GOT3 (cell line): Measurements from ENCODE around the gene PPP1R10.
A peak's percentile ranks its signal among the peaks of the same experiment; 100 is the strongest.
"Not testable (repeated sequence)": the region's sequence is repeated elsewhere in the genome, so short reads cannot be mapped to it uniquely, and the experiment has no call there.

Experiments
- DNase-seq: peaks from one replicate; lab custom pipeline; 2025; ENCODE audit warnings: mixed read lengths; lab: John Stamatoyannopoulos, UW

The PPP1R10 gene

GRCh38 chr6:30616811-30617564 is at the start of gene PPP1R10:
PPP1R10 (minus strand) TSS chr6:30617243; CDS start chr6:30609944, 7,299 bp downstream.
- DNase-seq: peak; percentile 99

DNA sequence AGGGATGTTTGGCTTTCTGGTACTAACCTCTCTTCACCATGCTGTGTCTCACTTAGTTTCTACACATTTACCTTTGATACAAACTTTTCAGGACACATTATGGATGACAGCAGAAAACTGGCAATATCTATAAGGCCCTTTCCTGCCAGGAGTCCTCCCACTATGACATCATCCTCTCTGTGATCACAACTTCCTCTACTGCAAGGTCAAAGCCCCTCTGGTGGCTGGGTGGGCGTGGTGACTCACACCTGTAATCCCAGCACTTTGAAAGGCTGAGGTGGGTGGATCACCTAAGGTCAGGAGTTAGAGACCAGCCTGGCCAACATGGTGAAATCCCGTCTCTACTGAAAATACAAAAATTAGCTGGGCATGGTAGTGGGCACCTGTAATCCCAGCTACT is 49.3 kb upstream of the PPP1R10 start:
- DNase-seq: not testable (repeated sequence)

GRCh38 chr6:30664994-30665767 is 48.1 kb upstream of the PPP1R10 start:
- no peak for DNase-seq

- not testable (repeated sequence) for DNase-seq
Measured at GRCh38 chr6:30657922-30658321, 40.9 kb upstream of the PPP1R10 start.

- DNase-seq: no peak
Measured at GRCh38 chr6:30657454-30657853, 40.4 kb upstream of the PPP1R10 start.

DNA sequence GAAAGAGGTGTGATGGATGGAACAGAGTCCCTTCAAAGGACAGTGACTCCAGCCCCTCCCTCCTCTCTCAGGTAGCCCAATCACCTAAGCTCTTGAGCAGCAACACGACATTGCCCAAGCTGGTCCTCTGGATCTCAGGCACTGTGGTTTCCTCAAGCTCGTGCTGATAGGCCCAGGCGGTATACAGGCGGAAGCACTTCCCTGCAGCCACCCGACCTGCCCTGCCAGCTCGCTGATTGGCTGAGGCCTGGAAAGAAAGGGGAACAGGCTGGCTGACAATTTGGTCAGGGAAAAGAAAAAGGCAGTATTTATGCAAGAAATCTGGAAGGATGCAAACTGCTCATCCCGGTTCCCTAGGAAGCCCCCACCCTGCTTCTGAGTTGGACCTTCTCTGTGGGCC is 39.5 kb upstream of the PPP1R10 start:
- no peak for DNase-seq

DNA sequence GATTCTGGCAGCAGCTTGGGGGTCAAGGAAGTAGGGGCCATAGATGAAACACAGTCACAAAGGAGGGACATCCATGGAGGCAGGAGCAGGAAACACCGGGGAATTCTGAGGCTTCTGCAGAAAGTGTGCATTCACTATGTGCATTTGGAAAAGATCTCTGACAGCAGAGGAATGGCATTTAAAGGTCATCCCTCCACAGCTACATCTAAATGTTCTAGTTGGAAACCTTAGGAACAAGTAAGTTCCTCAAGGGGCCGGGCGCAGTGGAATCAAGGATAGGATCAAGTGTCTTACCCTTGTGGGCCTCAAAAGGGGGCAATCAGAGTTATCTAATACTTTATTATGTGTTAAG is 38.7 kb upstream of the PPP1R10 start:
- no peak for DNase-seq

DNA sequence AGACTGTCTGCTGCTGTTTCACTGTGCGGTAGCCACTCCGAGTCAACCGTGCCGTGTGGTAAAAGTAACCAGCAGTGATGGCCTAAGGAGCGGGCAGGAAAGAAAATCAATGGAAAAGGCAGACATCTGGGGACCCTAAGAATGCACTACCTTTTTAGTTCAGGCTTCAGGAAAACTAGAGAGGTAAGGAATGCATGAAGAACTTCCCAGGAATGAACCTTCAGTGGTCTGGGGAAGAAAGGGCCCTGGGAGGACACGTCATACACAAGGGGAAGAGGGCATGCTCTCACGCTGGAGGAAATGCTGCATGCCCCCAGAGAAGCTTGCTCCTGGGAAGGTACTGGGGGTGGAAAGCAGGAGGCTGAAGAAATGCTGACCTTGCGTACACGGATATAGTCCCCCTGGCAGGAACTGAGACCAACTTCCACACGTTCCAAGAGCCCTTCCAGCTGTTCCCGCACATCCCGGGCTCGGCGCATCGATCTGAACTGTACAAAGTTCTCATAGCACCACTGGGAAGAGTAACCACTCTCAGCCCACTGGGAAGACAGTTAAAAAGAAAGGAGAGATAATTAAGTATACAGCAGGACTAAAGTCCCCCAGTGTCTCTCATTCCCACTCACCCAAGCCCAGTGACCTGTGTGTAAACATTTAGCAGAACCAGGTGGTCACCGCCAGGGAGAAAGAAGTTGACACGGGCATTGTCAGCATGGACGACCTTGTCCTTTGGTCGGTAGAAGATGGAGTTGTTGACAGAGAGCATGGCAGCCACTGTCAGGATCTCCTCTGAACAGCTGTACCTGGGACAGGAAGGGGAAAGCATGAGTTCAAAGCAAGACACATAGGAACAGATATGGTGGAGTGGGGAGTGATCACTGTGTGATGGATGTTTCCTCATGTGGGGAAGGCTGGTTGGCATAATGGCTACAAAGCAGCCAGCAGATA is 38.0 kb upstream of the PPP1R10 start:
- no peak for DNase-seq

DNA sequence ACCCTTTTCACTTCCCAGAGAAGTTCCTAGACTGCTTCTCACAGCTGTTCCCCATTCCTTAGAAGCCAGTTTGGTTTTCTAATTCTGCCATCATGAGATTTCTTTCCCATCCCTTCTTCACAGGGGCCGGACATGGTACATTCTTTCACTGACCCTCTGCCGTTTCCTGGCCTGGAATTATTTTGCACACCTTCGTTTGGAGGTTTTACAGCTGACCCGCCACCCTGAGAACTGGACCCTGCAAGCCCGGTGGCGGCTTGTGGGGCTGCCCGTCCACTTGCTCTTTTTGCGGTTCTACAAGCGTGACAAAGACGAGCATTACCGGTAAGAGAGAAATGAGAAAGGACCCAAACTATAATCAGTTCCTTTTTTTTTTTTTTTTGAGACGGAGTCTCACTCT is 34.1 kb upstream of the PPP1R10 start:
- no peak for DNase-seq

DNA sequence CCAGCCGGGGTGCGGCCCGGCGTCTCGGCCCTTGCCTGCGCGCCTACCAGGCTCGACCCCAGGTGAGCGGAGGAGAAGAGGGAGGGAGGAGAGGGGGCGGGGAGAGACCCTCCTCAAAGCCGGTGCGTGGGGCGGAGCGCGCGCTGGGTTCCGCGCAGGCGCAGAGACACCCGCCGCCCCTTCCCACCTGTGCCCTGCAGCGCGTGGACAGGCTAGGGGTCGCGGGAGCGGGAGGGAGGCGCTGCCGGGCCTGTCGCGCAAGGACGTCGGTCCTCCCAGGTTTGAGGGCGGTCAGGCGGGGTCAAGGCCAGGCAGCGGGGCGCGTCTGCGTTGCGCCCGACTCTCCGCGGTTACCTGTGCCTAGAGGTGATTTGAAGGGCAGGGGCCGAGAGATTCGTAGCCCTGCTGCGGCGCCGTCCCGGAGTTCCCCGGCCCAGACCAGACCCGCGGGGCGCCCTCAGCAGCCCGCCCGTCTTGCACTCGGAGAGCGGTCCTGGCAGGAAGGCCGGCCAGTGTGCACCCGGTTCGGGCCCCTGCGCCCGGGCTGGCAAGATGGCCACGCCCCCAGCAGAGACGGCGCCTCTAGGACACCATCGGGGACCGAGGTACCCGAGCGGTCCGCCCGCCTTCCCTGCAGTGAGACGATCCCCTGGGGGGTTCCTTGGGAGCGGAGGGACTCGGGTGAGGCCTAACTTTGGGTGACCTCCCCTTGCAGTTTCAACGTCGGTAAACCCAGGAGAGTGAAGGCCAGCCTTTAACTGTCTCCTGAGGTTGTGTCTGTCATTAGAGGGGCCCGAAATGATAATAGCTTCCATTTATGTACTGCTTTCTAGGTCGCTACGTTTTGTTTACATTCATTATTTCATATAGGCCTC is 30.4 kb upstream of the PPP1R10 start:
- DNase-seq: peak; percentile 11

GRCh38 chr6:30646450-30647241 is 29.6 kb upstream of the PPP1R10 start, which contains the start of gene C6orf136:
C6orf136 (plus strand) TSS chr6:30647133; CDS start chr6:30647232, 99 bp downstream.
- DNase-seq: peak; percentile 66

- DNase-seq: no peak
Measured at GRCh38 chr6:30645989-30646388, 28.9 kb upstream of the PPP1R10 start.

DNA sequence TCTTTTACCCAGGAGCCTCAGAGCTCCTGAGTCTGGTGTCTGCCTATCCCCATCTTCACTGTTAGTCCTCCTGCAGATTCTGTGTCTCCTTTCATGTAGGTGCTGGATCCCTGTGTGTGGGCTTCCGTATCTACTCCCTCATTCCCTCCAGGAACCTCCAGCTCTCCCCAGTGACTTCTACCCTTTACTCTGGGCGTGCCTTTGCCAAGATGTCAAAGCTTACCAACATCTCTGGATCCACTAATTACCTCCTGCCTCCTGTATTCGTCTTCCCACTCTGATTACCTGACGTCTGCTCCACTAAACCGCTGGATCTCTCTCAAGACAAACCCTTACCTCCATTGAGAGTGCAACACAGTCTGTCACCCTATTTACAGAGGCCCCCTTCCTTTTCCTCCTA is 27.7 kb upstream of the PPP1R10 start:
- DNase-seq: no peak

DNA sequence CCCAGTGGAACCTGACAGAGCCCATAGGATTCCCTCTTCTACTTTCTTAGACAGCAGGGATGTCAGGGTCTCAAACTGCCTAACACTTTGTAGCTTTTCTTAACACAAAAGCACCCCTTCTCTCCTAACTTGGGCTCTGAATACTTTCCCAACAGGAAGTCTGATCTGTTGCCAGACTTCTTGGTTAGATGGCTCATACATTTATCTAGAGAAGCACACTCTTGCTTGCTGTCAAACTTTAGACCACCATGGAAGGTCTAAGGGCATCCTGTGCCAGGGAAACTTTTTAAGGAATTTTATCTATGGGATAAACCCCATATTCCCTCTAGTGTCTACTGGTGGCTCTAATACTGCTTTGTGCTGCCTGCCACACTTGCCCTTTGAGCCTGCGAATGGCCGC is 26.6 kb upstream of the PPP1R10 start:
- no peak for DNase-seq

DNA sequence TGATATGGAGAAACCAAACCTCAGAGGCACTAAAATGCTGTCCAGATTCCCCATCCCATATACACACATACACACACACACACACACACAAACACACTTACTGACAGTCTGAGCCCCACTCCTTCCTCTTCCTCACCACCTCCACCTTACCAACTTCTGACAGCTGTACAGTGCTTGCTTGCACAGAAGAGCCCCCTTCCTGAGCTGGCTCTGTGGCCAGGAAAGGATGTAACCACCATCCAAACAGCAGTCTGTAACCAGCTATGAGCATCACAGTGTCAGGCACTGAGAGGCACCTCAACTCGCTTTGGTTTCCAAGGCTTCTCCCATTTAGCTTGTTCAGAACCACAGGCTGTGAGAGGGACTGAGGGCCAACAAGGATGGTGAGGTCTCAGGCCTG is 24.0 kb upstream of the PPP1R10 start:
- DNase-seq: no peak

DNA sequence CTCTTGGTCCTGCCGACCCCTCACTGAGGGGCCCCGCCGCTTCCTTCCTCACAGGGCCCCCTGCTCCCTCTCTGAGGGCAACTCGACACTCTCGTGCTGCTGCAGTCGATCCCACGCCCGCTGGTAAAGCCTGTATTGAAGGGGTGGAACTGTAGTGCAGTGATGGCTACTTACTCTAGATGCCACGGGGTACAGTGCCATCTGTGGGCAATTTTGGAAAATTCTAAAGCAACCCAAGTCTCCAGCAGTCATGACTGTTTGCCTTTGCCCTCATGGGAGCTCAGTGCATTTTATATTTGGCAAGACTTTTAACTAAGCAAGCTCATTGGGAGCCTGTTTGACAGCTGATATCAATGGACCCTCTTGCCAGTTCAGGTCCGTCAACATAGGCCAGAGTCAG is 23.4 kb upstream of the PPP1R10 start:
- DNase-seq: no peak

DNA sequence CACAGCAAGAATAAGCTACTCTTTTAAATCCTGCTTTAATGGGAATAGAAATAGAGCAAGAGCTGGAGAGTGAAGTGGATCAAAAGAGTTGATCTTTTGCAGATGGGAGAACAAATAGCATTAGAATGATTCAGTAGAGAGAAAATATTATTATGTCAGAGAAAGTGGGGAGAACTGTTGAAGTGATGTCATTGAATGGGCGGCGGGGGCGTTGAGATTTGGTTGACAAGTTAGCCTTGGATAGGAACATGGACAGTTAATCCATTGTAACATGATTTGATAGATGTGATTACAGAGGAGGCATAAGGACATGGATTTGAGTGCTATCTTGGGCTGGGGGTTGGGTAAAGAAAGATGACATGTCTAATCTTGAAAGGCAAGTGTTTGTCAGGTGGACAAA is 18.8 kb upstream of the PPP1R10 start:
- no peak for DNase-seq

- DNase-seq: peak; percentile 38
Measured at GRCh38 chr6:30626484-30627366, 9.7 kb upstream of the PPP1R10 start, which contains the start of gene ATAT1. ATAT1 (plus strand) TSS chr6:30626874.

GRCh38 chr6:30625511-30625910 is 8.5 kb upstream of the PPP1R10 start:
- no peak for DNase-seq
